GM23338 (cell line): ENCODE data around the gene MRTFA. TPM values are rescaled to one million over a fixed set of nuclear protein-coding genes. Genes with fewer than 3 reads are reported as not detected.

Experiments used
- ATAC-seq: fragments of 200-7000 bp; cut with Tn5 transposase; 3 replicates; pipeline ENCODE4 v1.9.1; 2020
- DNase-seq: peaks from one replicate; pipeline ENCODE4 v3.0.0-alpha.2; 2015; ENCODE audit warnings: low spot score
- H2AFZ ChIP-seq: fragments of 200-600 bp; sonication (generic); 2 replicates; pipeline ENCODE4 v1.8.0; 2016; ENCODE audit warnings: antibody characterized with exemption, mild to moderate bottlenecking, moderate library complexity
- H3F3A ChIP-seq: fragments of 200-600 bp; sonication (generic); replicated peaks from 2 replicates; pipeline ENCODE4 v1.8.0; 2017; ENCODE audit warnings: antibody characterized with exemption, mixed run types, low read depth
- H3K27ac ChIP-seq: fragments of 200-600 bp; sonication (generic); 2 replicates; pipeline ENCODE4 v1.6.1; 2016; ENCODE audit warnings: low read depth
- H3K27me3 ChIP-seq: fragments of 200-600 bp; sonication (generic); 2 replicates; pipeline ENCODE4 v1.8.0; 2016; ENCODE audit warnings: mild to moderate bottlenecking, mixed run types, moderate library complexity; ENCODE audit not compliant: insufficient read depth
- H3K36me3 ChIP-seq: fragments of 200-600 bp; sonication (generic); 2 replicates; pipeline ENCODE4 v1.8.0; 2016; ENCODE audit warnings: mild to moderate bottlenecking; ENCODE audit not compliant: insufficient read depth
- H3K4me1 ChIP-seq: fragments of 200-600 bp; sonication (generic); 2 replicates; pipeline ENCODE4 v1.8.0; 2016; ENCODE audit warnings: mild to moderate bottlenecking, moderate library complexity; ENCODE audit not compliant: insufficient read depth
- H3K4me2 ChIP-seq: fragments of 200-600 bp; sonication (generic); 2 replicates; pipeline ENCODE4 v1.7.1; 2017; ENCODE audit warnings: mixed run types
- H3K4me3 ChIP-seq: fragments of 200-600 bp; sonication (generic); 2 replicates; pipeline ENCODE4 v1.6.1; 2016; ENCODE audit warnings: mixed run types
- H3K79me2 ChIP-seq: fragments of 200-600 bp; sonication (generic); replicated peaks from 2 replicates; pipeline ENCODE4 v1.8.0; 2017; ENCODE audit warnings: mild to moderate bottlenecking; ENCODE audit not compliant: insufficient read depth
- H3K9me2 ChIP-seq: fragments of 200-600 bp; sonication (generic); 2 replicates; pipeline ENCODE4 v1.8.0; 2017; ENCODE audit not compliant: insufficient read depth
- H4K20me1 ChIP-seq: fragments of 200-600 bp; sonication (generic); replicated peaks from 2 replicates; pipeline ENCODE4 v1.8.0; 2017; ENCODE audit warnings: mild to moderate bottlenecking; ENCODE audit not compliant: insufficient read depth
- H3K27ac Mint-ChIP-seq: 2 replicates; pipeline ENCODE4 v1.8.0; 2020; ENCODE audit warnings: inconsistent platforms, mild to moderate bottlenecking, moderate library complexity, mixed read lengths
- H3K27me3 Mint-ChIP-seq: 3 replicates; pipeline ENCODE4 v1.8.0; 2022; ENCODE audit warnings: low read depth, mild to moderate bottlenecking, moderate library complexity, mixed read lengths, inconsistent platforms; ENCODE audit not compliant: insufficient read depth, poor library complexity
- H3K36me3 Mint-ChIP-seq: 3 replicates; pipeline ENCODE4 v1.8.0; 2021; ENCODE audit warnings: low read depth, mild to moderate bottlenecking, inconsistent platforms, moderate library complexity, mixed read lengths
- H3K4me1 Mint-ChIP-seq: 3 replicates; pipeline ENCODE4 v1.8.0; 2020; ENCODE audit warnings: mild to moderate bottlenecking, inconsistent platforms, mixed read lengths
- H3K4me3 Mint-ChIP-seq: 3 replicates; pipeline ENCODE4 v1.8.0; 2021; ENCODE audit warnings: moderate library complexity, mild to moderate bottlenecking, inconsistent platforms, mixed read lengths
- H3K9me3 Mint-ChIP-seq: 3 replicates; pipeline ENCODE4 v1.8.0; 2020; ENCODE audit warnings: moderate library complexity, mild to moderate bottlenecking, inconsistent platforms, mixed read lengths
- EZH2 ChIP-seq: fragments of 200-600 bp; sonication (generic); IDR thresholded peaks from one replicate; pipeline ENCODE4 v1.8.0; 2017; ENCODE audit warnings: antibody characterized with exemption, mild to moderate bottlenecking, low read depth; ENCODE audit not compliant: unreplicated experiment
- JUNB ChIP-seq: IDR thresholded peaks from one replicate; pipeline ENCODE4 v1.6.1; 2016; ENCODE audit warnings: antibody characterized with exemption; ENCODE audit not compliant: unreplicated experiment
- STAT1 ChIP-seq: IDR thresholded peaks from one replicate; pipeline ENCODE4 v1.6.1; 2016; ENCODE audit warnings: antibody characterized with exemption; ENCODE audit not compliant: unreplicated experiment
- ZNF114 ChIP-seq: fragments of 250-450 bp; sonication (Bioruptor Pico); IDR thresholded peaks from 2 replicates; pipeline ENCODE4 v1.5.0; 2020; ENCODE audit warnings: mild to moderate bottlenecking, moderate library complexity
- polyA plus RNA-seq: library from polyadenylated mRNA; unstranded; fragments of >200 nt; fragmentation: Nextera tagmentation; extraction: Ambion mirVana; gene quantifications from 2 replicates; pipeline ENCODE4 v1.2.1, GENCODE V29; 2016
- total RNA-seq: library from RNA; depleted of rRNA; stranded (reverse); fragments of >200 nt; shearing (Covaris generic); gene quantifications from 2 replicates; pipeline ENCODE4 v1.2.3, GENCODE V29; 2014
- TF ChIP-seq, protein P1 (sequence below): IDR thresholded peaks from one replicate; pipeline ENCODE4 v1.6.1; 2018; ENCODE audit warnings: antibody characterized with exemption; ENCODE audit not compliant: unreplicated experiment
- TF ChIP-seq, protein P2 (sequence below), 2 experiments: fragments of 200-600 bp in 1 of 2; sonication (generic) in 1 of 2; conservative IDR thresholded peaks; 2 replicates each; pipeline versions ENCODE4 v1.5.1 to v1.6.1; 2016 to 2017; ENCODE audit warnings: antibody characterized with exemption in 2 of 2, low read depth in 2 of 2, mild to moderate bottlenecking in 2 of 2, moderate library complexity in 1 of 2
- TF ChIP-seq, protein P3 (sequence below): IDR thresholded peaks from 2 replicates; pipeline ENCODE4 v1.6.1; 2016; ENCODE audit warnings: antibody characterized with exemption

Gene MRTFA
- total and polyA plus RNA-seq, 2 experiments from 2014 or later, result 18.1 to 92.4 TPM

DNA sequence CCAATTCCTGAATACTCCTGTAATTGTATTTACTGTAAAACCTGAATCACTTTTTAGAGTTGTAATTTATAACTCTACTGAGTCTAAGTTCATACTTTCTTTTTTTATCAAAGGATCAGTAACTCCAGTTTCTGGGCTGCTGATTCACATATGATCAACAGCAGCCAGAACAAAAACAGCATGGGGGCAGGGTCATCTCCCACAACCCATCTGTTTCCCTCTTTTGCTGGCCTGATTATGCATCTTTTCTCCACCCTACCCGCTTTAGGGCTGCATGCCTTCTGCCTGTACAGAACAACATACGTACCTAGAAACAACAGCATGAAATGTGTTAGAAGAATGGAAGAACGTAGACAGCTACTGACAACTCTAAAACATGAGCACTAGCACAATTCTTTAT, 76.0 kb downstream of the MRTFA start (continued):
- TF ChIP-seq, protein P1, sequence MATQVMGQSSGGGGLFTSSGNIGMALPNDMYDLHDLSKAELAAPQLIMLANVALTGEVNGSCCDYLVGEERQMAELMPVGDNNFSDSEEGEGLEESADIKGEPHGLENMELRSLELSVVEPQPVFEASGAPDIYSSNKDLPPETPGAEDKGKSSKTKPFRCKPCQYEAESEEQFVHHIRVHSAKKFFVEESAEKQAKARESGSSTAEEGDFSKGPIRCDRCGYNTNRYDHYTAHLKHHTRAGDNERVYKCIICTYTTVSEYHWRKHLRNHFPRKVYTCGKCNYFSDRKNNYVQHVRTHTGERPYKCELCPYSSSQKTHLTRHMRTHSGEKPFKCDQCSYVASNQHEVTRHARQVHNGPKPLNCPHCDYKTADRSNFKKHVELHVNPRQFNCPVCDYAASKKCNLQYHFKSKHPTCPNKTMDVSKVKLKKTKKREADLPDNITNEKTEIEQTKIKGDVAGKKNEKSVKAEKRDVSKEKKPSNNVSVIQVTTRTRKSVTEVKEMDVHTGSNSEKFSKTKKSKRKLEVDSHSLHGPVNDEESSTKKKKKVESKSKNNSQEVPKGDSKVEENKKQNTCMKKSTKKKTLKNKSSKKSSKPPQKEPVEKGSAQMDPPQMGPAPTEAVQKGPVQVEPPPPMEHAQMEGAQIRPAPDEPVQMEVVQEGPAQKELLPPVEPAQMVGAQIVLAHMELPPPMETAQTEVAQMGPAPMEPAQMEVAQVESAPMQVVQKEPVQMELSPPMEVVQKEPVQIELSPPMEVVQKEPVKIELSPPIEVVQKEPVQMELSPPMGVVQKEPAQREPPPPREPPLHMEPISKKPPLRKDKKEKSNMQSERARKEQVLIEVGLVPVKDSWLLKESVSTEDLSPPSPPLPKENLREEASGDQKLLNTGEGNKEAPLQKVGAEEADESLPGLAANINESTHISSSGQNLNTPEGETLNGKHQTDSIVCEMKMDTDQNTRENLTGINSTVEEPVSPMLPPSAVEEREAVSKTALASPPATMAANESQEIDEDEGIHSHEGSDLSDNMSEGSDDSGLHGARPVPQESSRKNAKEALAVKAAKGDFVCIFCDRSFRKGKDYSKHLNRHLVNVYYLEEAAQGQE, result no peak
- no peak for TF ChIP-seq EZH2

DNA sequence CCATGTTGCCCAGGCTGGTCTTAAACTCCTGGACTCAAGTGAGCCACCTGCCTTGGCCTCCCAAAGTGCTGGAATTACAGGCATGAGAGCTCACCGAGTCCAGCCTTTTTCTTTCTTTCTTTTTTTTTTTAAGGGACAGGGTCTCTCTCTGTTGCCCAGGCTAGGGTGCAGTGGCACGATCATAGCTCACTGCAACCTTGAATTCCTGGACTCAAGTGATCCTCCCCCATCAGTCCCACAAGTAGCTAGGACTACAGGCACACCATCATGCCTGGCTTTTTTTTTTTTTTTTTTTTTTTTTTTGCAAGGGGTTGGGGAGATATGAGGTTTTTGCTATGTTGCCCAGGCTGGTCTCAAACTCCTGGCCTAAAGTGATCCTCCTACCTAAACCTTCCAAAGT, 78.5 kb downstream of the MRTFA start:
- Mint-ChIP-seq H3K36me3 (peaks cover 20% of the 10 kb centered on the region), H3K27me3 (peaks cover 8% of the 10 kb centered on the region), H3K4me1 (peaks cover 28% of the 10 kb centered on the region), H3K9me3 (peaks cover 6% of the 10 kb centered on the region), H3K4me3 (no peak overlapping the region), H3K27ac (no peak overlapping the region)
- no peak overlapping the region for H3K4me3 ChIP-seq
- H3K79me2 ChIP-seq, result peaks cover 42% of the 10 kb centered on the region
- no peak overlapping the region for H2AFZ ChIP-seq
- no peaks in the 10 kb centered on the region for H3K36me3 ChIP-seq
- peaks cover 9% of the 10 kb centered on the region; the same call in 1 of the 2 replicates for H3K9me2 ChIP-seq
- no peak overlapping the region for H3K4me2 ChIP-seq
- H3K4me1 ChIP-seq, result peaks cover 25% of the 10 kb centered on the region
- H3F3A ChIP-seq, result no peaks in the 10 kb centered on the region
- ATAC-seq, result no peak
- no peaks in the 10 kb centered on the region for H3K27me3 ChIP-seq
- no peaks in the 10 kb centered on the region for H4K20me1 ChIP-seq
- no peak overlapping the region for H3K27ac ChIP-seq
- TF ChIP-seq, protein P2, sequence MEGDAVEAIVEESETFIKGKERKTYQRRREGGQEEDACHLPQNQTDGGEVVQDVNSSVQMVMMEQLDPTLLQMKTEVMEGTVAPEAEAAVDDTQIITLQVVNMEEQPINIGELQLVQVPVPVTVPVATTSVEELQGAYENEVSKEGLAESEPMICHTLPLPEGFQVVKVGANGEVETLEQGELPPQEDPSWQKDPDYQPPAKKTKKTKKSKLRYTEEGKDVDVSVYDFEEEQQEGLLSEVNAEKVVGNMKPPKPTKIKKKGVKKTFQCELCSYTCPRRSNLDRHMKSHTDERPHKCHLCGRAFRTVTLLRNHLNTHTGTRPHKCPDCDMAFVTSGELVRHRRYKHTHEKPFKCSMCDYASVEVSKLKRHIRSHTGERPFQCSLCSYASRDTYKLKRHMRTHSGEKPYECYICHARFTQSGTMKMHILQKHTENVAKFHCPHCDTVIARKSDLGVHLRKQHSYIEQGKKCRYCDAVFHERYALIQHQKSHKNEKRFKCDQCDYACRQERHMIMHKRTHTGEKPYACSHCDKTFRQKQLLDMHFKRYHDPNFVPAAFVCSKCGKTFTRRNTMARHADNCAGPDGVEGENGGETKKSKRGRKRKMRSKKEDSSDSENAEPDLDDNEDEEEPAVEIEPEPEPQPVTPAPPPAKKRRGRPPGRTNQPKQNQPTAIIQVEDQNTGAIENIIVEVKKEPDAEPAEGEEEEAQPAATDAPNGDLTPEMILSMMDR (conservative IDR thresholded peaks at IDR 0.05; ENCODE audit: low read depth in 2 of 2), result no peak
- no peak for TF ChIP-seq STAT1
- no peak for TF ChIP-seq JUNB
- TF ChIP-seq, protein P1, result no peak
- TF ChIP-seq ZNF114 (CRISPR knock-in tag), result no peak
- TF ChIP-seq, protein P3, sequence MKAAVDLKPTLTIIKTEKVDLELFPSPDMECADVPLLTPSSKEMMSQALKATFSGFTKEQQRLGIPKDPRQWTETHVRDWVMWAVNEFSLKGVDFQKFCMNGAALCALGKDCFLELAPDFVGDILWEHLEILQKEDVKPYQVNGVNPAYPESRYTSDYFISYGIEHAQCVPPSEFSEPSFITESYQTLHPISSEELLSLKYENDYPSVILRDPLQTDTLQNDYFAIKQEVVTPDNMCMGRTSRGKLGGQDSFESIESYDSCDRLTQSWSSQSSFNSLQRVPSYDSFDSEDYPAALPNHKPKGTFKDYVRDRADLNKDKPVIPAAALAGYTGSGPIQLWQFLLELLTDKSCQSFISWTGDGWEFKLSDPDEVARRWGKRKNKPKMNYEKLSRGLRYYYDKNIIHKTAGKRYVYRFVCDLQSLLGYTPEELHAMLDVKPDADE, result no peak
- no peak for DNase-seq
